Measurements from ENCODE around the gene VWA2. TPM values are rescaled to one million over a fixed set of nuclear protein-coding genes. Genes with fewer than 3 reads are reported as not detected.

VWA2 gene
- total RNA-seq, 1 experiment from 2014 or later: not detected

DNA sequence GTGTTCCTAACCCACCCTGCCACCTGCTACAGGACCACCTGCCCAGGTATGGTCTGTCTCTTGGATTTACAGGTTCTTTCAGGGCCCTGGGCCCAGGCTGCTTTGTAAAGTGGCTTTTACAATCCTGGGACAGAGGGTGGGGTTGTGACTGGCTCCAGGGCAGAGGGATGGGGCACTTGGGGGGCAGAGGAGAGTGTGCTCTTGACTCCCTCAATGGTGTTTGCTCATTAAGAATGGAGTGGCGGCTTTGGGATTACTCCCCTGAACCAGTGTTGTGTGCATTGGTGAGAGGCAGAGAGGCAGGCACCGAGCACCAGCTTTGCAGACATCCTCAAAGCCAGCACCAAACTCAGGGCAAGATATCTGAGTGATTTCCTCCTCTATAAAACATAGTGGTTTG is 43.5 kb downstream of the VWA2 start:
- Histone ChIP-seq H2AFZ (ENCODE audit: low read depth, low read length, poor library complexity, severe bottlenecking) (no peak overlapping the region), H3K4me1 (ENCODE audit: control insufficient read depth in 1 of 2, insufficient read depth in 2 of 2, low read length in 2 of 2) (no peaks in the 10 kb centered on the region), H3K79me2 (ENCODE audit: insufficient read depth, low read length) (no peaks in the 10 kb centered on the region), H3K27ac (ENCODE audit: low read depth, low read length) (no peak overlapping the region), H3K9me2 (ENCODE audit: insufficient read depth) (no peaks in the 10 kb centered on the region), H3K27me3 (ENCODE audit: insufficient read depth, low read length) (no peaks in the 10 kb centered on the region), H3K4me2 (ENCODE audit: low read length) (no peak overlapping the region), H3K4me3 (replicated peaks in 1 of 2; ENCODE audit: low read depth in 1 of 2, low read length in 2 of 2) (no peak overlapping the region), H4K20me1 (ENCODE audit: insufficient read depth) (no peaks in the 10 kb centered on the region), H3K9me3 (ENCODE audit: control insufficient read depth in 1 of 2, insufficient read depth in 1 of 2, low read depth in 1 of 2, low read length in 2 of 2) (no peaks in the 10 kb centered on the region), H3K36me3 (ENCODE audit: control insufficient read depth in 1 of 2, insufficient read depth in 2 of 2, low read length in 2 of 2) (no peaks in the 10 kb centered on the region), H3K9ac (ENCODE audit: low read length) (no peak overlapping the region)
- TF ChIP-seq JUND (IDR thresholded peaks at IDR 0.05) (no peak), EZH2 (IDR thresholded peaks at IDR 0.05) (no peak), POLR2AphosphoS5 (IDR thresholded peaks at IDR 0.05; ENCODE audit: low read depth, low read length) (no peak), ELF1 (IDR thresholded peaks at IDR 0.05; ENCODE audit: borderline replicate concordance, low read depth) (no peak), YY1 (IDR thresholded peaks at IDR 0.05; ENCODE audit: extremely low read depth, insufficient replicate concordance, low read depth, low read length) (no peak), POLR2A (IDR thresholded peaks at IDR 0.05; ENCODE audit: borderline replicate concordance, extremely low read depth, insufficient read depth, insufficient read length) (no peak), ZNF274 (IDR thresholded peaks at IDR 0.05; ENCODE audit: low read depth, low read length) (no peak), SIN3A (IDR thresholded peaks at IDR 0.05; ENCODE audit: low read depth) (no peak), EZH2phosphoT487 (IDR thresholded peaks at IDR 0.05; ENCODE audit: borderline replicate concordance) (no peak), SRF (IDR thresholded peaks at IDR 0.05; ENCODE audit: low read depth) (no peak), SP1 (IDR thresholded peaks at IDR 0.05; ENCODE audit: low read depth) (no peak)
- TF ChIP-seq, protein P1, sequence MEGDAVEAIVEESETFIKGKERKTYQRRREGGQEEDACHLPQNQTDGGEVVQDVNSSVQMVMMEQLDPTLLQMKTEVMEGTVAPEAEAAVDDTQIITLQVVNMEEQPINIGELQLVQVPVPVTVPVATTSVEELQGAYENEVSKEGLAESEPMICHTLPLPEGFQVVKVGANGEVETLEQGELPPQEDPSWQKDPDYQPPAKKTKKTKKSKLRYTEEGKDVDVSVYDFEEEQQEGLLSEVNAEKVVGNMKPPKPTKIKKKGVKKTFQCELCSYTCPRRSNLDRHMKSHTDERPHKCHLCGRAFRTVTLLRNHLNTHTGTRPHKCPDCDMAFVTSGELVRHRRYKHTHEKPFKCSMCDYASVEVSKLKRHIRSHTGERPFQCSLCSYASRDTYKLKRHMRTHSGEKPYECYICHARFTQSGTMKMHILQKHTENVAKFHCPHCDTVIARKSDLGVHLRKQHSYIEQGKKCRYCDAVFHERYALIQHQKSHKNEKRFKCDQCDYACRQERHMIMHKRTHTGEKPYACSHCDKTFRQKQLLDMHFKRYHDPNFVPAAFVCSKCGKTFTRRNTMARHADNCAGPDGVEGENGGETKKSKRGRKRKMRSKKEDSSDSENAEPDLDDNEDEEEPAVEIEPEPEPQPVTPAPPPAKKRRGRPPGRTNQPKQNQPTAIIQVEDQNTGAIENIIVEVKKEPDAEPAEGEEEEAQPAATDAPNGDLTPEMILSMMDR (IDR thresholded peaks at IDR 0.05 in 2 of 3, conservative IDR thresholded peaks at IDR 0.05 in 1 of 3; ENCODE audit: borderline replicate concordance in 1 of 3, insufficient read depth in 1 of 3, low read depth in 2 of 3, low read length in 2 of 3): no peak
- TF ChIP-seq, protein P2, sequence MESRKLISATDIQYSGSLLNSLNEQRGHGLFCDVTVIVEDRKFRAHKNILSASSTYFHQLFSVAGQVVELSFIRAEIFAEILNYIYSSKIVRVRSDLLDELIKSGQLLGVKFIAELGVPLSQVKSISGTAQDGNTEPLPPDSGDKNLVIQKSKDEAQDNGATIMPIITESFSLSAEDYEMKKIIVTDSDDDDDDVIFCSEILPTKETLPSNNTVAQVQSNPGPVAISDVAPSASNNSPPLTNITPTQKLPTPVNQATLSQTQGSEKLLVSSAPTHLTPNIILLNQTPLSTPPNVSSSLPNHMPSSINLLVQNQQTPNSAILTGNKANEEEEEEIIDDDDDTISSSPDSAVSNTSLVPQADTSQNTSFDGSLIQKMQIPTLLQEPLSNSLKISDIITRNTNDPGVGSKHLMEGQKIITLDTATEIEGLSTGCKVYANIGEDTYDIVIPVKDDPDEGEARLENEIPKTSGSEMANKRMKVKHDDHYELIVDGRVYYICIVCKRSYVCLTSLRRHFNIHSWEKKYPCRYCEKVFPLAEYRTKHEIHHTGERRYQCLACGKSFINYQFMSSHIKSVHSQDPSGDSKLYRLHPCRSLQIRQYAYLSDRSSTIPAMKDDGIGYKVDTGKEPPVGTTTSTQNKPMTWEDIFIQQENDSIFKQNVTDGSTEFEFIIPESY (IDR thresholded peaks at IDR 0.05; ENCODE audit: extremely low read depth, insufficient replicate concordance, low read length): no peak
- TF ChIP-seq, protein P3, sequence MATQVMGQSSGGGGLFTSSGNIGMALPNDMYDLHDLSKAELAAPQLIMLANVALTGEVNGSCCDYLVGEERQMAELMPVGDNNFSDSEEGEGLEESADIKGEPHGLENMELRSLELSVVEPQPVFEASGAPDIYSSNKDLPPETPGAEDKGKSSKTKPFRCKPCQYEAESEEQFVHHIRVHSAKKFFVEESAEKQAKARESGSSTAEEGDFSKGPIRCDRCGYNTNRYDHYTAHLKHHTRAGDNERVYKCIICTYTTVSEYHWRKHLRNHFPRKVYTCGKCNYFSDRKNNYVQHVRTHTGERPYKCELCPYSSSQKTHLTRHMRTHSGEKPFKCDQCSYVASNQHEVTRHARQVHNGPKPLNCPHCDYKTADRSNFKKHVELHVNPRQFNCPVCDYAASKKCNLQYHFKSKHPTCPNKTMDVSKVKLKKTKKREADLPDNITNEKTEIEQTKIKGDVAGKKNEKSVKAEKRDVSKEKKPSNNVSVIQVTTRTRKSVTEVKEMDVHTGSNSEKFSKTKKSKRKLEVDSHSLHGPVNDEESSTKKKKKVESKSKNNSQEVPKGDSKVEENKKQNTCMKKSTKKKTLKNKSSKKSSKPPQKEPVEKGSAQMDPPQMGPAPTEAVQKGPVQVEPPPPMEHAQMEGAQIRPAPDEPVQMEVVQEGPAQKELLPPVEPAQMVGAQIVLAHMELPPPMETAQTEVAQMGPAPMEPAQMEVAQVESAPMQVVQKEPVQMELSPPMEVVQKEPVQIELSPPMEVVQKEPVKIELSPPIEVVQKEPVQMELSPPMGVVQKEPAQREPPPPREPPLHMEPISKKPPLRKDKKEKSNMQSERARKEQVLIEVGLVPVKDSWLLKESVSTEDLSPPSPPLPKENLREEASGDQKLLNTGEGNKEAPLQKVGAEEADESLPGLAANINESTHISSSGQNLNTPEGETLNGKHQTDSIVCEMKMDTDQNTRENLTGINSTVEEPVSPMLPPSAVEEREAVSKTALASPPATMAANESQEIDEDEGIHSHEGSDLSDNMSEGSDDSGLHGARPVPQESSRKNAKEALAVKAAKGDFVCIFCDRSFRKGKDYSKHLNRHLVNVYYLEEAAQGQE (IDR thresholded peaks at IDR 0.05; ENCODE audit: low read depth): no peak
- TF ChIP-seq, protein P4, sequence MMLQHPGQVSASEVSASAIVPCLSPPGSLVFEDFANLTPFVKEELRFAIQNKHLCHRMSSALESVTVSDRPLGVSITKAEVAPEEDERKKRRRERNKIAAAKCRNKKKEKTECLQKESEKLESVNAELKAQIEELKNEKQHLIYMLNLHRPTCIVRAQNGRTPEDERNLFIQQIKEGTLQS (IDR thresholded peaks at IDR 0.05): no peak
- POLR2A ChIA-PET: no interaction called here
- intact Hi-C loops (cut with micrococcal nuclease): no loop called here
- DNase-seq (ENCODE audit: low read depth, low spot score) (no peak), ATAC-seq (no peak)
- CTCF ChIA-PET: no interaction called here
- no TSS peak for BruUV-seq (replicated peaks)
- RAD21 ChIA-PET (ENCODE audit: low non-redundant PET in 1 of 2, low total read pairs in 2 of 2, uncharacterized antibody in 2 of 2, unreplicated experiment in 2 of 2): no interaction called here

Data from HCT116 (cell line).